Vagina (tissue), 2 donors: ENCODE data around the gene ARPC4. TPM values are rescaled to one million over a fixed set of nuclear protein-coding genes. Genes with fewer than 3 reads are reported as not detected.

ENCODE experiments used
- DNase-seq, 2 donors: peaks; one replicate each; pipeline ENCODE4 v3.0.0-alpha.2; 2017; ENCODE audit errors: extremely low spot score in 2 of 2
- H3K27ac ChIP-seq: fragments of 200-600 bp; sonication (generic); one replicate; pipeline ENCODE4 v1.5.1; 2019
- H3K27me3 ChIP-seq: fragments of 200-600 bp; sonication (generic); one replicate; pipeline ENCODE4 v1.5.1; 2019
- H3K36me3 ChIP-seq, 2 donors: fragments of 200-600 bp; sonication (generic); one replicate each; pipeline ENCODE4 v1.5.1; 2017 to 2019
- H3K4me1 ChIP-seq: fragments of 200-600 bp; sonication (generic); one replicate; pipeline ENCODE4 v1.5.1; 2019
- H3K4me3 ChIP-seq, 2 donors: fragments of 200-600 bp; sonication (generic); 1 replicate in 1 of 2; 2 replicates in 1 of 2; pipeline ENCODE4 v1.5.1; 2016 to 2019
- H3K9me3 ChIP-seq: fragments of 200-600 bp; sonication (generic); one replicate; pipeline ENCODE4 v1.5.1; 2019
- CTCF ChIP-seq, 3 experiments: fragments of 450-650 bp in 2 of 3; fragments of 200-600 bp in 1 of 3; sonication (generic) in 1 of 3; IDR thresholded peaks; one replicate each; pipeline ENCODE4 v1.5.1; 2017 to 2019; ENCODE audit warnings: antibody characterized with exemption in 3 of 3, mild to moderate bottlenecking in 2 of 3, moderate library complexity in 2 of 3
- POLR2A ChIP-seq, 2 donors: fragments of 450-650 bp; IDR thresholded peaks; one replicate each; pipeline ENCODE4 v1.6.1; 2017; ENCODE audit warnings: antibody characterized with exemption in 2 of 2, mild to moderate bottlenecking in 2 of 2, moderate library complexity in 2 of 2
- POLR2AphosphoS5 ChIP-seq, 2 donors: sonication (generic); formaldehyde crosslinking; IDR thresholded peaks; one replicate each; pipeline ENCODE4 v1.9.0; 2017; ENCODE audit warnings: antibody characterized with exemption in 2 of 2, mild to moderate bottlenecking in 2 of 2, low read depth in 1 of 2; ENCODE audit not compliant: insufficient read depth in 1 of 2
- intact Hi-C: fragments of 100-400 bp; cut with DNase I; formaldehyde crosslinking; loops from one replicate; pipeline ENCODE4 v1.15.1; 2023
- total RNA-seq: library from RNA; depleted of rRNA; stranded (reverse); fragments of >200 nt; gene quantifications from one replicate; pipeline ENCODE4 v1.2.3, GENCODE V29; 2016

The ARPC4 gene
- total RNA-seq, 1 donor from 2014 or later: 124 TPM

DNA sequence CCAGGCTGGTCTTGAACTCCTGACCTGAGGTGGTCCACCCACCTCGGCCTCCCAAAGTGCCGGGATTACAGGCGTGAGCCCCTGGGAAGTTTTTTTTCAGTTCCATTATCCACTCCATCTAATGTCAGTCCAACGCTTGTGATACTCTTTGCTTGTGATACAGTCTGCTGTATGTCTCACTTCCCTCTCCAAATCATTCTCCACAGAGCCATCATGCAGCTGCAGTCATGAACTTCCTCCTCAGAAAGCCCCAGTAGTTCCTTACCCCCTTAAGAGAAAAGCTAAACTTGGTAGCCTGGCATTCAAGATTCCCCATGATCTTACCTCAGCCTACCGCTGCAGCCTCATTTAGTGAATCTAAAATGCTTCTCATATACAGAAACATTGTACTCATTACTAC, 2.3 kb downstream of the ARPC4 start:
- TF ChIP-seq CTCF (IDR thresholded peaks at IDR 0.05): no peak
- TF ChIP-seq POLR2A (IDR thresholded peaks at IDR 0.05): no peak
- TF ChIP-seq POLR2AphosphoS5 (IDR thresholded peaks at IDR 0.05; ENCODE audit: insufficient read depth in 1 of 2, low read depth in 1 of 2): no peak
- H3K4me1 ChIP-seq: peaks cover 44% of the 10 kb centered on the region
- no peaks in the 10 kb centered on the region for H3K9me3 ChIP-seq
- H3K27me3 ChIP-seq: no peaks in the 10 kb centered on the region
- DNase-seq: no peak
- intact Hi-C loops: loop anchor here (10.0 kb wide), 1 partner anchor 60 kb away; the partner anchor contains the start of gene BRPF1
- H3K27ac ChIP-seq: no peak overlapping the region
- H3K4me3 ChIP-seq: no peak overlapping the region
- peaks cover 4 to 34% of the 10 kb centered on the region in 2 donors for H3K36me3 ChIP-seq

DNA sequence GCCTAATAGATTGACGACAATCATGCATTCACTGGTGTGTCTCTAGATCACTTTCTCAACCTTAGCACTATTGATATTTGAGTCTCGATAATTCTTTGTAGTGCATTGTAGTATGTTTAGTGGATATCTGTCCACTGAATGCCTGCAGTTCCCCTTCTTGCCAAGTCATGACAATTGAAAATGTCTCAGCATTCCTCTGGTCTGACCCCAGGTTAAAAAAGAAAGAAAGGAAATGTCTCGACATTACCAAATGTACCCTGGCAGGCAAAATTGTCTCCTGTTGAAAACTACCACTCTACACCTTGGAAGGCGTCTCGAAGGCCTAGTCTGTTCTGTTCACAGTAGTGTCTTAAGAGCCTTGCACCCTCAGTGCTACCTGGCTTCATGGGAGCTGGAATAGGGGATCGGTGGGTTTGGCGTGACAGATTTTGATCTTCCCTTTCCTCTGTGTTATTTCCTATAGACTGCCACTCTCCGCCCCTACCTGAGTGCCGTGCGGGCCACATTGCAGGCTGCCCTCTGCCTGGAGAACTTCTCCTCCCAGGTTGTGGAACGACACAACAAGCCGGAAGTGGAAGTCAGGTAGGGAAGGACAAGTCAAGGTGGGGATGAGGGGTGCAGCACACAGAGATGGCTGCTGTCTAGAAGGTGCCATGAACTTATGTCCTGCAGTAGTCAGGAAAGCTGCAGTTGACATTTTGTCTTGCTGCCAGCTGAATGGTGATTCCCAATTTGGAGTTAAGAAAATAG, 4.5 kb downstream of the ARPC4 start:
- TF ChIP-seq CTCF (IDR thresholded peaks at IDR 0.05): no peak
- no peak for TF ChIP-seq POLR2A (IDR thresholded peaks at IDR 0.05)
- no peak for TF ChIP-seq POLR2AphosphoS5 (IDR thresholded peaks at IDR 0.05; ENCODE audit: insufficient read depth in 1 of 2, low read depth in 1 of 2)
- Histone ChIP-seq H3K4me3 (no peak overlapping the region), H3K36me3 (peaks cover 9 to 53% of the 10 kb centered on the region in 2 donors), H3K9me3 (no peaks in the 10 kb centered on the region), H3K27me3 (no peaks in the 10 kb centered on the region), H3K27ac (no peak overlapping the region), H3K4me1 (peaks cover 26% of the 10 kb centered on the region)
- DNase-seq: no peak
- intact Hi-C loops: loop anchor here (10.0 kb wide), 1 partner anchor 63 kb away; the partner anchor contains the start of gene BRPF1

DNA sequence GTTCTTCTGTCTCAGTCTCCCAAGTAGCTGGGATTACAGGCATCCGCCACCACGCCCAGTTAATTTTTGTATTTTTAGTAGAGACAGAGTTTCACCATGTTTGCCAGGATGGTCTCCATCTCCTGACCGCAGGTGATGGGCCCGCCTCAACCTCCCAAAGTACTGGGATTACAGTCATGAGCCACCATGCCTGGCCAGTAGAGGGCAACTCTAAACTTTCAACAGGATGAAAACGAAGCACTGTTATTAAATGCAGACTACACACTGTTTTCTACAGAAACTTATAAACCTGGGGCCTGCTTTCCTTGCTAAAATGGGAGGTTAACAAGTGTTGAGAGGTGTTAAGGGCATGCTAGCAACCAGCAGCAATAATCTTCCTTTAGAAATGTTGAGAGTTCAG, 7.6 kb downstream of the ARPC4 start:
- Histone ChIP-seq H3K27ac (no peak overlapping the region), H3K27me3 (no peaks in the 10 kb centered on the region), H3K4me3 (no peak overlapping the region), H3K4me1 (peaks cover 6% of the 10 kb centered on the region), H3K9me3 (no peaks in the 10 kb centered on the region), H3K36me3 (peaks cover 9 to 83% of the 10 kb centered on the region in 2 donors)
- TF ChIP-seq CTCF (IDR thresholded peaks at IDR 0.05) (no peak), POLR2AphosphoS5 (IDR thresholded peaks at IDR 0.05; ENCODE audit: insufficient read depth in 1 of 2, low read depth in 1 of 2) (no peak), POLR2A (IDR thresholded peaks at IDR 0.05) (no peak)
- no peak for DNase-seq
- intact Hi-C loops: loop anchor here (10.0 kb wide), 1 partner anchor 134 kb away; the partner anchor contains the start of gene CRELD1

DNA sequence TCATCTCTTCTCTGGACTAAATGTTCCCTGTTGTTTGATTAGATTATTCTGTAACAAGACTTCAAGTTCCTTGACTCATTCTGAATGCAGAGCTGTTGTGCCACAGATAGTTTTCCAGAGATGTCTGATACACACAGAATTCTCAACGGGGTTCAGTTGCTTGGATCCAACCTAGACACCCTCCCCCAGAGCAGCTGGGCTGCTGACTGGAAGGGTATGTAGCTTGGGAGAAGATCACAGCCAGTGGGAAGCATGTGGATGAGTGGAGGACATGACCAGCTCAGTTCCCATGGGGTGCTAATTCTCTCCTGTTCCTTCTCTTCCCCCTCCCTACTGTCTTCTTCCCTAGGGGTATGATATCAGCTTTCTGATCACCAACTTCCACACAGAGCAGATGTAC, 10.6 kb downstream of the ARPC4 start:
- Histone ChIP-seq H3K36me3 (peaks cover 9 to 80% of the 10 kb centered on the region in 2 donors), H3K4me1 (no peaks in the 10 kb centered on the region), H3K27ac (no peak overlapping the region), H3K4me3 (no peak overlapping the region), H3K27me3 (no peaks in the 10 kb centered on the region), H3K9me3 (no peaks in the 10 kb centered on the region)
- TF ChIP-seq POLR2AphosphoS5 (IDR thresholded peaks at IDR 0.05; ENCODE audit: insufficient read depth in 1 of 2, low read depth in 1 of 2) (no peak), CTCF (IDR thresholded peaks at IDR 0.05) (no peak), POLR2A (IDR thresholded peaks at IDR 0.05) (no peak)
- DNase-seq: no peak
- intact Hi-C loops: loop anchor here (10.0 kb wide), 1 partner anchor 131 kb away; the partner anchor contains the start of gene CRELD1

DNA sequence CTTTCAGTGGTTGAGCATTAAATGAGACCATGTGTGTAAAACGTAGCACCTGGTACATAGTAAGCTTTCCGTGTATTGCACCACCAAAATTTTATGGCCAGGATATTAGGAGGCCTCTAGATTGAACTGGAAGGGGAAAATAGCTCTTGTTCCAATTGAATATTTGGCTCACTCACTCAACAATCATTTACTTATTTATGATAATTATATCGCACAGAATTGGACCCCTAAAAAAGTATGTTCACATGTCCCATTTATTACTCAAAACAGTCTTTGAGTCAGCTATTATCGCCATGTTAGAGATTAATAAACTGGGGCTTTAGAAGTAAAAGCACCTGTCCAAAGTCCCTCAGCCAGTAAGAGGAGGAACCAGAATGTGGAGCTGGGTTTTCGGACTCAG, 12.1 kb downstream of the ARPC4 start:
- Histone ChIP-seq H3K36me3 (peaks cover 6 to 65% of the 10 kb centered on the region in 2 donors), H3K4me3 (no peak overlapping the region), H3K27ac (no peak overlapping the region), H3K9me3 (no peaks in the 10 kb centered on the region), H3K27me3 (no peaks in the 10 kb centered on the region), H3K4me1 (peaks cover 8% of the 10 kb centered on the region)
- intact Hi-C loops: loop anchor here (10.0 kb wide), 1 partner anchor 130 kb away; the partner anchor contains the start of gene CRELD1
- DNase-seq: no peak
- TF ChIP-seq CTCF (IDR thresholded peaks at IDR 0.05) (no peak), POLR2A (IDR thresholded peaks at IDR 0.05) (no peak), POLR2AphosphoS5 (IDR thresholded peaks at IDR 0.05; ENCODE audit: insufficient read depth in 1 of 2, low read depth in 1 of 2) (no peak)
